ENCODE results near the gene PPP2CA.

The PPP2CA gene

GRCh38 chr5:134176511-134177368 is 49.1 kb downstream of the PPP2CA start, which contains the start of gene SKP1:
TSS of gene SKP1 (minus strand) at chr5:134176950. CDS start at chr5:134174022, 2,928 bp downstream.
- DNase-seq, result peak; percentile 84
- TF ChIP-seq, protein P1, sequence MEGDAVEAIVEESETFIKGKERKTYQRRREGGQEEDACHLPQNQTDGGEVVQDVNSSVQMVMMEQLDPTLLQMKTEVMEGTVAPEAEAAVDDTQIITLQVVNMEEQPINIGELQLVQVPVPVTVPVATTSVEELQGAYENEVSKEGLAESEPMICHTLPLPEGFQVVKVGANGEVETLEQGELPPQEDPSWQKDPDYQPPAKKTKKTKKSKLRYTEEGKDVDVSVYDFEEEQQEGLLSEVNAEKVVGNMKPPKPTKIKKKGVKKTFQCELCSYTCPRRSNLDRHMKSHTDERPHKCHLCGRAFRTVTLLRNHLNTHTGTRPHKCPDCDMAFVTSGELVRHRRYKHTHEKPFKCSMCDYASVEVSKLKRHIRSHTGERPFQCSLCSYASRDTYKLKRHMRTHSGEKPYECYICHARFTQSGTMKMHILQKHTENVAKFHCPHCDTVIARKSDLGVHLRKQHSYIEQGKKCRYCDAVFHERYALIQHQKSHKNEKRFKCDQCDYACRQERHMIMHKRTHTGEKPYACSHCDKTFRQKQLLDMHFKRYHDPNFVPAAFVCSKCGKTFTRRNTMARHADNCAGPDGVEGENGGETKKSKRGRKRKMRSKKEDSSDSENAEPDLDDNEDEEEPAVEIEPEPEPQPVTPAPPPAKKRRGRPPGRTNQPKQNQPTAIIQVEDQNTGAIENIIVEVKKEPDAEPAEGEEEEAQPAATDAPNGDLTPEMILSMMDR (IDR thresholded peaks at IDR 0.05; ENCODE audit: low read depth, low read length), result 0 out of 2 replicates have a peak, but pooled peaks have one; percentile 1
- Histone ChIP-seq H3K36me3 (peaks cover 25% of the 10 kb centered on the region), H3K27me3 (ENCODE audit: insufficient read depth, low read depth, severe bottlenecking) (no peaks in the 10 kb centered on the region), H3K4me3 (ENCODE audit: low read depth, low read length) (peak within 1 kb of the TSS; percentile 98), H3K27ac (peak within 1 kb of the TSS; percentile 100), H3K9me3 (ENCODE audit: severe bottlenecking) (no peaks in the 10 kb centered on the region)

GRCh38 chr5:134175921-134176510 is 49.9 kb downstream of the PPP2CA start:
- H3K36me3 ChIP-seq, result peaks cover 33% of the 10 kb centered on the region

GRCh38 chr5:134174841-134175839 is 50.7 kb downstream of the PPP2CA start:
- no peaks in the 10 kb centered on the region for H3K27me3 ChIP-seq (ENCODE audit: insufficient read depth, low read depth, severe bottlenecking)
- no peaks in the 10 kb centered on the region for H3K9me3 ChIP-seq (ENCODE audit: severe bottlenecking)
- DNase-seq, result no peak
- peak overlapping the region; percentile 100 for H3K27ac ChIP-seq
- TF ChIP-seq, protein P1 (IDR thresholded peaks at IDR 0.05; ENCODE audit: low read depth, low read length), result no peak
- H3K4me3 ChIP-seq (ENCODE audit: low read depth, low read length), result peak overlapping the region; percentile 98
- peaks cover 41% of the 10 kb centered on the region for H3K36me3 ChIP-seq

More at GRCh38 chr5:134175921-134176510, 49.9 kb downstream of the PPP2CA start:
- peak overlapping the region; percentile 98 for H3K4me3 ChIP-seq (ENCODE audit: low read depth, low read length)
- H3K9me3 ChIP-seq (ENCODE audit: severe bottlenecking), result no peaks in the 10 kb centered on the region
- no peaks in the 10 kb centered on the region for H3K27me3 ChIP-seq (ENCODE audit: insufficient read depth, low read depth, severe bottlenecking)
- TF ChIP-seq, protein P1 (IDR thresholded peaks at IDR 0.05; ENCODE audit: low read depth, low read length), result no peak
- H3K27ac ChIP-seq, result peak overlapping the region; percentile 100
- DNase-seq, result no peak

DNA sequence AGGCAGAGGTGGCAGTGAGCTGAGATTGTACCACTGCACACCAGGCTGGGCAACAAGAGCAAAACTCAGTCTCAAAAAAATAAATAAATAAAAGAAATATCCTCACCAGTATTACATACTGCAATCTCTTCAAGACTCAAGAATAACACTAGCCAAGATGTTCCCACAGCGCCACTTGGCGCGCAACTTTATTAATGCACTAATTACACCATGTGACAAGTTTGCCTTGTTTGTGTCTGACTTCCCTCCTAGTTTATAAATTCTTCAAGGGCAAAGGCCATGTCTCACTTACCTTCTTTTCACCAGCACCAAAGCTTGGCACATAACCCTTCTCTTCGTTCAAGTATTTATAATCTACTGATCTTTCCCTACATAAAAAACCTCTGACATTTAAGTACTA is 53.9 kb downstream of the PPP2CA start:
- Histone ChIP-seq H3K9me3 (ENCODE audit: severe bottlenecking) (no peaks in the 10 kb centered on the region), H3K4me3 (ENCODE audit: low read depth, low read length) (no peak overlapping the region), H3K36me3 (peaks cover 66% of the 10 kb centered on the region), H3K27ac (no peak overlapping the region), H3K27me3 (ENCODE audit: insufficient read depth, low read depth, severe bottlenecking) (no peaks in the 10 kb centered on the region)
- DNase-seq, result no peak
- TF ChIP-seq, protein P1 (IDR thresholded peaks at IDR 0.05; ENCODE audit: low read depth, low read length), result no peak

GRCh38 chr5:134162592-134162991 is 63.3 kb downstream of the PPP2CA start:
- Histone ChIP-seq H3K27ac (no peak overlapping the region), H3K36me3 (peaks cover 89% of the 10 kb centered on the region), H3K9me3 (ENCODE audit: severe bottlenecking) (no peaks in the 10 kb centered on the region), H3K4me3 (ENCODE audit: low read depth, low read length) (no peak overlapping the region), H3K27me3 (ENCODE audit: insufficient read depth, low read depth, severe bottlenecking) (no peaks in the 10 kb centered on the region)
- DNase-seq, result no peak
- TF ChIP-seq, protein P1 (IDR thresholded peaks at IDR 0.05; ENCODE audit: low read depth, low read length), result no peak

Measured in WERI-Rb-1 (cell line).